Frontal cortex (tissue), 4 donors: ENCODE data around the gene NBAS. TPM values are rescaled to one million over a fixed set of nuclear protein-coding genes. Genes with fewer than 3 reads are reported as not detected.
"Not testable (repeated sequence)": the region's sequence is repeated elsewhere in the genome, so short reads cannot be mapped to it uniquely, and the experiment has no call there.

ENCODE experiments used
- DNase-seq, 2 donors: peaks; one replicate each; pipeline ENCODE4 v3.0.0; 2012; ENCODE audit warnings: low spot score in 2 of 2
- FAIRE-seq: peaks from 2 replicates; lab custom pipeline; 2012; peaks lifted over from hg19 to GRCh38; lab: Jason Lieb, UNC
- total RNA-seq: library from RNA; depleted of rRNA; stranded (reverse); fragments of >200 nt; gene quantifications from one replicate; pipeline ENCODE4 v1.2.3, GENCODE V29; 2014
- donor health status: control.
- donor health status: control.
- donor health status: control.

The NBAS gene
- total RNA-seq, 1 donor from 2014 or later, result 173 TPM

DNA sequence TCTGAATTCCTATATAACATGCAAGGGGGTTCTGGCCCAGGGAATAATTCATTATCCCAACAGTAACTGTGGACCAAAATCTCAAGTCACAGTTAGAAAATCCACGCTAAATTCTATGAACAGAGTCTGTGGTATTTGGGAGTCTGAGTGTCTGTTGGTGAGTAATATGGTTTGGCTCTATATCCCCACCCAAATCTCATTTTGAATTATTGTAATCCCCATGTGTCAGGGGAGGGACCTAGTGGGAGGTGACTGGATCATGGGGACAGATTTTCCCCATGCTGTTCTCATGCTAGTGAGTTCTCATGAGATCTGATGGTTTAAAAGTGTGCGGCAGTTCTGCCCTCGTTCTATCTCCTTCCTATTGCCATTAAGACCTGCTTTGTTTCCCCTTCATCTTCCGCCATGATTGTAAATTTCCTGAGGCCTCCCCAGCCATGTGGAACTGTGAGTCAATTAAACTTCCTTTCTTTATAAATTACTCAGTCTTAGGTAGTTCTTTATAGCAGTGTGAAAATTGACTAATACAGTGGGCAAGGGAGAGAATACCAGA, 68.3 kb downstream of the NBAS start:
- DNase-seq, result no peak
- no peak for FAIRE-seq

DNA sequence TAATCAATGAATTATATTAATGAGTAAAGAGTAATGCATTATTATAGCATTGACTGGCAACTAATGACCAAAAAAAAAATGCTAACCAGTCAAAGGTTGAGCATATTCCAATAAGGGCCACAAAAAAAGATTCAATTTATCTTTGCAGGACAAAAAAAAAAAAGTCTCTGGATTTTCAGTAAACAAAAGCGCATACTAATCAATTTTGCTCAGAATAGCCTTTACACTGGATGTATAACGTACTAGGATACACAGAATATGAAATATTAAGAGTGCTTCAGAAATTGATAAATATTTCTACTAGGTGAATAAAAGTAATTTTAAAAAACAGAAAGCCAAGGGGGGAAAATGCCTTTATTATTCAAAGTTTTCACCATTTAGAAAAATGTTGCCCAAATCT, 74.4 kb downstream of the NBAS start:
- DNase-seq, result no peak
- no peak for FAIRE-seq

DNA sequence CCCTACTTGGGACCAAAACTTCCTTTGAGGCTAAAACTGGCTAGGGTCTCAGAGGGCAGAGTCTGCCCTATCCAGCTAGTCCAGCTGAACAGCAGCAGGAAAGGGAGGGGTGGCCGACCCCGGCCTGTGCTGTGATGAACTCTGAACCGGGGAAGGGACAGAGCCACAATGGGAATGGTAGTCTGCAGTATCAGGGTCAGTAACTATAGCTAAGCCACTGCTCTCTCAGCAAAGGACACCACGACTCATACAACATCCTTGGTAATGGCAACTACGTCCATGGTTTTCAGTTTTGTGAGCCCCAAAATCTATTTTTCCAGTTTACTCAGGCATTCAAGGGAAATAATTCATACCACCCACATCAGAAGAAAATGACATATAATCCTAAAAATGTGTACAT, 75.2 kb downstream of the NBAS start:
- DNase-seq (no peak), FAIRE-seq (no peak)

DNA sequence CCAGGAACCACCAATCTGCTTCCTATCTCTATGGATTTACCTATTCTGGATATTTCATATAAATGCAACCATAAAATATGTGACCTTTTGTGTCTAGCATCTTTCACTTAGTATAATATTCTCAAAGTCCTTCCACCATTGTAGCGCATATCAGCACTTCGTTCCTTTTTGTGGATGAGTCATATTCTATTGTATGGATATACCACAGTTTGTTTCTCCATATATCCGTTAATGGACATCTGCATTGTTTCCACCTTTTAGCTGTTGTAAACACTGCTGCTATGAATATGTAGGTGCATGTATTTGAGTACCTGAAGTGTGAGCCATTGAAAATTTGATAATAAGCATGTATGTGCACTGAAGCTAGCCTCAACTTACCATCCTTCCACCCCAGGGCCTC, 80.1 kb downstream of the NBAS start:
- no peak for FAIRE-seq

DNA sequence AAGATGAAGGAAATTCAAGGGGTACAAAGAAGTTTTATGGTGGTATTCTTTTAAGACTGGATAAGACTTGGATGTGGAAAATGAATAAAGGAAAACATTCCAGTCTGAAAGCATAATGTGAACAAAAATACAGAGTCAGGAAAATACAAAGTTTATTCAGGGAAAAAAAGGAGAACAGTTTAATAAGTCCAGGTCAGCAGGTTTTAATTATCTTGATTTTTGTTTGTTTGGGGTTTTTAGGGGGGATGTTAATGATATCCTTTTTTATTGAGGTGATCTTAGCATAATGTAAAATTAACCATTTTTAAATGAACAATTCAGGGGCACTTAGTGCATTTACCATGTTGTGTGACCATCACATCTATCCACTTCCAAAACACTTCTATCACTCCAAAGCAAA, 80.6 kb downstream of the NBAS start:
- FAIRE-seq, result no peak
- no peak for DNase-seq

More for the DNA sequence above, 80.1 kb downstream of the NBAS start:
- DNase-seq, result no peak

DNA sequence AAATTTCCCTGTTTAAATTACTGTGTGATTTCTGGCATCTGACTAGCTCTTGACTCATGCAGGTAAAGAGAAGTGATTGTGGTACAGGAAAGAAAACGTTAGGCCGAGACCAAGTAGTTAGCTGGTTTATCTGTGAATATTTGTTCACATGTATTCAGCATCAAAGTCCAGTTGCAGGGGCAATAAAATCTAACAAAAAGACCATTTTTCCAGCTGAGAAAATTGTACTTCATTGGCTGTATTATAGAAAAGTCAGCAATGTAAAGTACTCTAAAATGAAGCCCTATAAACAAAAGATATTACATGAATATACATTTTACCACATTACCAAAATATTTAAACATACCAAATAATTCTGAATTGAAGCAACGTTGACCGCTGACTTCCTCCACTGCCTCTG, 88.3 kb downstream of the NBAS start:
- DNase-seq (no peak), FAIRE-seq (no peak)

DNA sequence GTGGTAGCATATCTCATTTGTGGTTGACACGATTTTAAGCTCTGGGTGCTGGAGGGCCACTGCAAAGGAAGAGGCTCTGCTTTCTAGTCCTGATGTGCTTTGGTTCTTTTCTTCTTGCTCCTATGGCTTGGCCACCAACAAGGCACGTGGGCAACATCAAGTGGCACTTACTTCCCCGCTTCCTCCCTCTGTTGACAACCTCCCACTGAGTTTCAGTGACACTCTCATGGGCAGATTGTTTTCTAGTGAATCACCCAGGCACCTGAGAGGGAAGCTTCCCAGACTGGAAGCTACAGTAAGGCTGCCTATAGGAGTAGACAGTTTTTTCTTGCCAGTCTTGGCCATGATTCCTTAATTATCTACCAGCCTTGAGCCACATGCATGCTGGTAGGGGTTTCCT, 89.0 kb downstream of the NBAS start:
- FAIRE-seq (no peak), DNase-seq (no peak)

DNA sequence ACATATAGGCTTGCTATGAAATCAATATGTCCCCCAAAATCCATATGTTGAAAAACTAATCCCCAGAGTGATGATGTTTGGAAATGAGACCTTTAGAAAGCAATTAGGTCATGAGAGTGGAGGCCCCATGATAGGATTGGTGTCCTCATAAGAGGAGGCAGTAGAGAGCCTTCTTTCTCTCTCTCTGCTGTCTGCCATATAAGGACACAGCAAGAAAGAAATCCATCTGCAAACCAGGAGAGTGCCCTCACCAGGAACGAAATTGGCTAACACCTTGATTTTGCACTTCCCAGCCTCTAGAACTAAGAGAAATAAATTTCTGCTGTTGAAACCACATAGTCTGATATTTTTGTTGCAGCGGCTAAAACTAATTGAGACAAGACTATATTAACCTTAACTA, 89.5 kb downstream of the NBAS start:
- DNase-seq, result no peak
- FAIRE-seq, result no peak

DNA sequence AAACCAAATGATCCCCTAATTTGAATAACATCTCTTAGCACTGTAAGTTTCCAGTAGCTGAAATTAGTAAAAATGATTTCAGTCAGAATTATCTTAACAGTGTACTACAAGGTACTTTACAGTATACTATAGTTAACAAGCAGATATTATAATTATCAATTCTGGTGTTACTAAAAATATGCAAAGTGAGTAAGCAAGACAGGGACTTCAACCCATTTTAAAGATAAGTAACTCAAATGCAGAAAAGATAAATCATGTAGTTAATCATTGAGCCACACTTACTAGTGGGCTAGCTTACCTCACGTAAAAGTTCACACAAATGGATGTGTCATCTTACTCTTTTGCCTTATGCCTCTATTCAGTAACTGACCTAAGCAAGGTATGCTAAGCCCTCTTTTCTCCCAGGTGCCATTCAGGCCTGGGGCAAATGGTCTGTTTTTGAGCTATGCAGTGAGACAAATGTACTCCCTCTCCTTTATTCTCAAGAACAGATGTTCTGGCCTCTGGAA, 101.0 kb downstream of the NBAS start:
- DNase-seq (no peak), FAIRE-seq (no peak)

DNA sequence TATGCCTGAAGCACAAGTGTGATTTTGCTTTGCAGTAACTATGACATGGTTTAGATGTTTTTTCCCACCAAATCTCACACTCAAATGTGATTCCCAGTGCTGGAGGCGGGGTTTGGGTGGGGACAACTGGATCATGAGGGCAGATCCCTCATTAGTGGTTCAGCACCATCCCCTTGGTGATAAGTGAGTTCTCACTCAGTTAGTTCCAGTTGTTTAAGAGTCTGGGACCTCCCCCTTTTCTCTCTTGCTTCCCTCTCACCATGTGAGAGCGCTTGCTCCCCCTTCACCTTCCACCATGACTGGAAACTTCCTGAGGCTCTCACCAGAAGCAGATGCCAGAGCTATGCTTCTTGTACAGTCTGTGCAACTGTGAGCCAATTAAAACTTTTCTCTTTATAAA, 102.9 kb downstream of the NBAS start:
- FAIRE-seq, result no peak

DNA sequence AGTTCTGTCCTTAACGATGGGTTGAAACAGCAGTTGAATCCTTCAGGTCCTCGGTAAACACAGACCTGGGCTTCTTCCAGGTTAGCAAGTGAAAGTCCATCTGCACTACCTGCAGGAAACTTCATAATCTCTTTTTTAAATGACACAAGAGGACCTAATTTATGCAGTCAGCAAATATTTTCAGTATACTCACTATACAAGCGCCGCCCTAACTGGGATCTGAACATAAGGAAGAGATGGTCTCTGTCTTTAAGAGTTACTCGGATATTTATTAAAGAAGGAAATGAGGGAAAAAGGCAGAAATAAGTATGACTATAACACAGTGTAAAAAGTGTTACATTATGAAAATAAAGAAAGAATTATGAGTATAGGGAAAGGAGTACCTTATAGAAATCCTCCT, 103.3 kb downstream of the NBAS start:
- FAIRE-seq (no peak), DNase-seq (no peak)

More for the DNA sequence above, 102.9 kb downstream of the NBAS start:
- no peak for DNase-seq

DNA sequence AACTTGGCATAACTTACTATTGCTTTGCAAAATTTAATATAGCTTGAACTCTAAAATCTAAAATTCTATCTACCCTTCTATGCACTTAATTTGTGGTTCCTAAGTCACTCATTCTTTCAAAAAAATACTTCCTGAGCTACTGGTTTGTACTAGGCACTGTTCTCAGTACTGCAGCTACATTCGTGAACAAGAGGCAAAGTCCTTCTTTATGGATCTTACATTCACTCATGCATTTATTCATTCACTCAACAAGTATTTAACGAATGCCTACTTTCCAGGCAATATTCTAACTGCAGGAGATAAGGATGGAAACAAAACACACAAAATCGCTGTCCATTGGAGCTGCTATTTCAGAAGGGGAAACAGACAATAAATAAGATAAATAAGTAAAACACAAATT, 104.8 kb downstream of the NBAS start:
- DNase-seq (no peak), FAIRE-seq (no peak)

DNA sequence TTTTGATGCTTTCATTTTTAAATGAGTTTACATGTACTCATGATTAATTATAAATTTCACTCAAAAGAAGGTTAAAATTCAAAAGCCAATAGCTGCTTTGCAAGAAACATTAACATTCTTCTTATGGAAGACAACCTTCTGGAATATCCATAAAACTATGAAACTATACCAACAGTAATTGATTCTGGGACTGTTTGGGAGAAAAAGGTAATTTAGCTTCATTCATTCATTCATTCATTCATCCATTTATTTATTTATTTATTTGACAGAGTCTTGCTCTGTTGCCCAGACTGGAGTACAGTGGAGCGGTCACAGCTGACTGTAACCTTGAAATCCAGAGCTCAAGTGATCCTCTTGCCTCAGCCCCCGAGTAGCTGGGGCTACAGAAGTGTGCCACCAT, 110.3 kb downstream of the NBAS start:
- no peak for FAIRE-seq
- DNase-seq, result no peak

DNA sequence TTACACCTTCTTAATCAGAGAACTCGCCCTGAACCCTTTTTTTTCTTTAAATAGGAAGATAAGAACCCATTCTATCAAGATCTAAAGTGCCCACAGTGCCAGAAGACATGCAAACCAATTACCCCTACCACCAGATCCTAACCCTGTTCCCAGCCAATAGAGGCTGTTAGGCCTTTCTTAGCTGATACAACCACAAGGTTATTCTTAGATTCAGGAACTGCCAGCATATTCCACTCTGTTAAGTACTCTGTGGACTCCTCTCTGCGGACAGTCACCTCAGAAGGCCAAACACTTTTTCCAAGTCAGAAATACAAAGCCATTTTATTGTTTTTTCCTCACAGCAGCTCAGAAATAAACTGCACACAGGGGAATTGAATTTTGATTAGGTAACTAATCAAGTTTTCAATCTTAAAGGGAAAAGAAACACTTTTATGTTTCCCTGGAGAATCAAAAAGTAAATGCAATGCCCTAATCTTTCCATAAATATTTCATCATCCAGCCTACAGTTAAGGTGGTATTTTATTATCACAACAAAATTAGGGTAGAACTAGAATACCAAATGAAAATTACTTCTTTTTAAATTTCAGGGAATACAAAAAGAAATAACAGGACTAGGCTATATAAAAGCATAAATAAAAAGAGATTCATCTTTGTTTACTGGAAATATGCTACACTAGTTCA, 111.4 kb downstream of the NBAS start:
- FAIRE-seq (no peak), DNase-seq (no peak)

DNA sequence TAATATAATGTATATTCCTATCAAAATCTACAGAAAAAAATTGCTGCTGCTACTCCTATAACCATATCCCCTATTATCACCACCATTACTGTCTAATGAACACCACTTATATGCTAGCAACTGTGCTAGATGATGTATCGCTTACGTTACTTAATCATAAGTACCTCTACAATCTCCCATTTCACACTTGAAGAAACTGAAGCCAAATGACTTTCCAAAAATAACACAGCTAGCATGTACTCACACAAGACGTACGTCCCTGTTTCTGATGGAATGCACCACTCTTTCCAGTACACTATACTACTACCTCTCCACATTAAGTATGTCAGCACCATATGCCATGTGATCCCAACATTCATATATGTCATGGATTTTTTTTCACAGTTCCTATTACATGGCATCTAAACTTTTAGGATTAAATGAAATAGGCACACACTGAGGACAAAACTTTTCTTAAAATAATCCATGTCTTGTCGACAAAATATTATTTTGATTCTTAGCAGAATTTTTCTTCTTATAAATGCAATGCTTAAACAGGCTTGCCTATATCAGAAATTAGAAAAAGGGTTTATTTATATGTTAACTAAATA, 112.8 kb downstream of the NBAS start:
- no peak for FAIRE-seq
- DNase-seq, result no peak

DNA sequence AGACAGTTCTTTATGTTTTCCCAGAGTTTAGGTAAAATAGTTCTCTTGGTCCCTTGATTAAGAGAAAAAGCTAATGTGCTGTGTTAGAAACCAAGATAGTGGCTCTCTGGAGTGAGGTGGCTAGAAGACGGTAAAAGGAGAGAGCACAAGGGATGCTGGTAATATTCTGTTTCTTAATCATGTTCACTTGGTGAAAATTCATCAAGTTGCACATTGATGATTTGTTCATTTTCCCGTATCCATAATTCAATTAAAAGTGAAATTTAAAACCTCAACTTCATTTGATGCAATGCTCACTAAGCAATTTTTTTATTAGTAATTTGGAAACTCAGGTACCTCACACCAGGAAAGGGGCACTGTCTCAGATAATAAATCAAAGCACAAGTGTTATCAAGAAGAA, 113.8 kb downstream of the NBAS start:
- no peak for FAIRE-seq
- DNase-seq, result no peak

DNA sequence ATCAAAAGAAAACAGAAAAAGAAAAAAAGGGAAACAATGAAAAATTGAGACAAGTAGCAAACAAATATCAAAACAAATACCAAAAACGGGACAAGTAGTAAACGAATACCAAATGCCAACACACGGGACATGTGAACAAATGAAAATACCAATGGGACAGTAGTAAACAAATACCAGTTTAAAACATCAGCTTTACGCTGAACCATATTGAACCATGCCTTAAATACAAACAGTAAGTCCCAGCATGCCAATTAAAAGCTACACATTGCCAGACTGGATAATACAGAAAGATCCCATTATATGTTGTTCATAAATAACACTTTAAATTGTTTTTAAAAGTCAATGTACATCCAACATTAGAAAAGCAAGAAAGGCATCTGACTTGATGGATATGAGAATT, 114.2 kb downstream of the NBAS start:
- DNase-seq (no peak), FAIRE-seq (no peak)

DNA sequence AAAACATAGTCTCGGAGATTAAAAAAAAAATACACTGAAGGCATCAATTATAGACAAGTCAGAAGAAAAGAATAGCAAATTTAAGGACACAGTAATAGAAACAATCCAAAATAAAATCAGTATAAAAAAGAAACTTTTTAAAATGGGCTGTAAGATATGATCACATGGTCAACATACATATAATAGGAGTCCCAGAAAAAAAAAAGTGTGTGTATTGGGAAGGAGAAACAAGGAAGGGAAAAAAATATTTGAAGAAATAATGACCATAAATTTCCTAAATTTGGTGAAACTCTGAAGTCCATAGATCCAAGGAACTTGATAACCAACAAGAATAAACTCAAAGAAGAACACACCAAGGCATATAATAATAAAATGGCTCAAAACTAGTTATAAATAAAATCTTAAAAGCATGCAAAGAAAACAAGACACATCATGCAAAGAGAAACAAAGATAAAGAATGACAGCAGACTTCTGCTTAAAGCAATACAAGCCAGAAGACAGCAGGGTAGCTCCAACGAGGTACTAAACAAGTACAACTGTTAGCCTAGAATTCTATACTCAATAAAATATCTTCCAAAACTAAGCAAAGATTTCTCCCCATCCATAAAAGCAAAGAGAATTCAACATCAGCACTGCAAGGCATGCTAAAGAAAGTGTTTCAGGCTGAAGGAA, 115.1 kb downstream of the NBAS start:
- FAIRE-seq (no peak), DNase-seq (no peak)

DNA sequence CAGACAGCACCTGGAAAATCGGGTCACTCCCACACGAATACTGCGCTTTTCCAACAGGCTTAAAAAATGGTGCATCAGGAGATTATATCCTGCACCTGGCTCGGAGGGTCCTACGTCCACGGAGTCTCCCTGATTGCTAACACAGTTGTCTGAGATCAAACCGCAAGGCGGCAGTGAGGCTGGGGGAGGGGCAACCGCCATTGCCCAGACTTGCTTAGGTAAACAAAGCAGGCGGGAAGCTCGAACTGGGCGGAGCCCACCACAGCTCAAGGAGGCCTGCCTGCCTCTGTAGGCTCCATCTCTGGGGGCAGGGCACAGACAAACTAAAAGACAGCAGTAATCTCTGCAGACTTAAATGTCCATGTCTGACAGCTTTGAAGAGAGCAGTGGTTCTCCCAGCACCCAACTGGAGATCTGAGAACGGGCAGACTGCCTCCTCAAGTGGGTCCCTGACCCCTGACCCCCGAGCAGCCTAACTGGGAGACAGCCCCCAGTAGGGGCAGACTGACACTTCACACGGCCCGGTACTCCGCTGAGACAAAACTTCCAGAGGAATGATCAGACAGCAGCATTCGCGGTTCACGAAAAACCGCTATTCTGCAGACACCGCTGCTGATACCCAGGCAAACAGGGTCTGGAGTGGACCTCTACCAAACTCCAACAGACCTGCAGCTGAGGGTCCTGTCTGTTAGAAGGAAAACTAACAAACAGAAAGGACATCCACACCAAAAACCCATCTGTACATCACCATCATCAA, 121.2 kb downstream of the NBAS start:
- FAIRE-seq, DNase-seq: not testable (repeated sequence)

DNA sequence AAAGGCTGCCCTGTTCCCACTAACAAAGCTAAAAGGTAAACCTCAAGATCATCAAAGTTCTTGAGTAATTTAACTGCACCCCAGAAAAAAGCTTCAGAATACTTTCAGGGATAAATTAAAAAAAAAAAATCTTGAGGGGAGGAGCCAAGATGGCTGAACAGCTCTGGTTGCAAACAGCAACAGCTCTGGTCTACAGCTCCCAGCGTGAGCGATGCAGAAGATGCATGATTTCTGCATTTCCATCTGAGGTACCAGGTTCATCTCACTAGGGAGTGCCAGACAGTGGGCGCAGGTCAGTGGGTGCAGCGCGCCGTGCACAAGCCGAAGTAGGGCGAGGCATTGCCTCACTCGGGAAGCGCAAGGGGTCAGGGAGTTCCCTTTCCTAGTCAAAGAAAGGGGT, 121.8 kb downstream of the NBAS start:
- FAIRE-seq, DNase-seq: not testable (repeated sequence)
